Stimulated activated CD8-positive, alpha-beta memory T cell treated with anti-CD3 and anti-CD28 coated beads, Interleukin-12 subunit alpha, Interleukin-12 subunit beta, amount 100 ng/mL, for 24 hours (primary cell): ENCODE results near the gene LAMB4.
"Not testable (repeated sequence)": the region's sequence is repeated elsewhere in the genome, so short reads cannot be mapped to it uniquely, and the experiment has no call there.

Experiments used
- DNase-seq: peaks from one replicate; pipeline ENCODE4 v3.0.0-alpha.2; 2020; ENCODE audit errors: extremely low read depth

The LAMB4 gene

DNA sequence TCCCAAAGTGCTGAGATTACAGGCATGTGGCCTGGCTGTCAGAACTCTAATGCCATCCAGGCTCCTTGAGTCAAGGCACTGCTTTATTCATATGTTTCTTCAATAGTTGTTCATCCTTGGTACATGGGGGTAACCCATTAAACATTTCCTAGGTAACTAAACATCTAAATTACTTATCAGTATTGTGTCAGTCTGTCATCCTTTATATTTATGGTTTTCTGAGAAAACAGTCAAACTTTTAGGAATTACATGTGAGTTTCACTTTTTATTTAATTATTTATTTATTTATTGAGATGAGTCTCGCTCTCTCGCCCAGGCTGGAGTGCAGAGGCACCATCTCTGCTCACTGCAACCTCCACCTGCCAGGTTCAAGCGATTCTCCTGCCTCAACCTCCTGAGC is 81.7 kb downstream of the LAMB4 start:
- DNase-seq, result no peak

DNA sequence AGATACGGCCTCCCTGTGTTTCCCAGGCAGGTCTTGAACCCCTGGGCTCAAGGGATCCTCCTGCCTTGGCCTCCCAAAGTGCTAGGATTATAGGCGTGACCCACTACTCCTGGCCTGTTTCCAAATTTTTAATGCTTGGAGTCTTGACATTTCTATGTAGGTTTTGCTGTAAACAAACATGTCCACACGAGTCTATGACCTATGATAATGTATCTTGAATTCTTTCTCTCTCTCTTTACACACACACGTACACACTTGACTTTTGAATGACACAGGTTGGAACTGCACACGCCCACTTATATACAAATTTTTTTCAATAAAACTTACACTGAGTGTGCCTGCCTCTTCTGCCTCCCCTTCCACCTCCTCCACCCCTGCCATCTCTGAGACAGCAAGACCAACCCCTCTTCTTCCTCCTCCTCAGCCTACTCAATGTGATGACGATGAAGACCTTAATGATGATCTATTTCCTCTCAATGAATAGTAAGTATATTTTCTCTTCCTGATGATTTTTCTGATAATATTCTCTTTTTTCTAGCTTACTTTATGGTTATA is 83.1 kb downstream of the LAMB4 start:
- no peak for DNase-seq

- DNase-seq, result no peak
Measured at GRCh38 chr7:108045669-108046068, 84.5 kb downstream of the LAMB4 start.

- DNase-seq, result no peak
Measured at GRCh38 chr7:108045154-108045553, 85.0 kb downstream of the LAMB4 start.

DNA sequence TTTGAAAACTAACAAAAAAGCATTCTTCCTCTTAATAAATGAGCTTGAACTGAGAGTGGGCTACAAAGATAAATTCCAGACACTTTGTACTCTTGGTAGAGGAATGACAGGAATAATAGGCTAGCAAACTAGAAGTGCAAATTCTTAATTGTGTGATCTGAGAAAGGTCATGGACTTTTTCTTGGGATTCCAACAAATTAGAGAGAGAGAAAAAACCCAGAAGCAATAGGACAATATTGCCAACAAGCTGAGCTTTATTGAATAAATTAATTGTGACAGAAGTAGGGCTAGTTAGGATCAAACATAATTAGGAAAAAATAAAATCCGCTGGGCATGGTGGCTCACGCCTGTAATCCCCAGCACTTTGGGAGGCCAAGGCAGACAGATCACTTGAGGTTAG is 85.8 kb downstream of the LAMB4 start:
- no peak for DNase-seq

DNA sequence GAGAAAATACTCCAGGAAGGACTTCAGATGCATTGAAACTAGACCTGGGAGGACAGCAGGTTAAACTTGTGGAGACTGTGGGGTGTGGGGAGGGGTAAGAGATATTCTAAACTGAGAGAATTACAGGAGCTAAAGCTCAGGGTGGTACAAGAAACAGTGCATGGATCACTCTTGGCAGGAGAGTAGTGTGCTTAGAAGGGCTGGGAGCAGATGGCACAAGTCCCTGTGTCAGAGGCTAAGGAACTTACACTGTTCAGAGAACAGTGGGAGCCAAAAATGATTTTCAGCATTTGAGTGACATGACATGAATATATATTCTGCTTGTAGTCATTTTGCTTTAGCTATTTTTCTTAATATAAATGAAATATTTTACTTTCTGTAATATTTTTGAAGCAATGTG is 91.2 kb downstream of the LAMB4 start:
- DNase-seq, result no peak

GRCh38 chr7:108037741-108038140 is 92.4 kb downstream of the LAMB4 start:
- no peak for DNase-seq

DNA sequence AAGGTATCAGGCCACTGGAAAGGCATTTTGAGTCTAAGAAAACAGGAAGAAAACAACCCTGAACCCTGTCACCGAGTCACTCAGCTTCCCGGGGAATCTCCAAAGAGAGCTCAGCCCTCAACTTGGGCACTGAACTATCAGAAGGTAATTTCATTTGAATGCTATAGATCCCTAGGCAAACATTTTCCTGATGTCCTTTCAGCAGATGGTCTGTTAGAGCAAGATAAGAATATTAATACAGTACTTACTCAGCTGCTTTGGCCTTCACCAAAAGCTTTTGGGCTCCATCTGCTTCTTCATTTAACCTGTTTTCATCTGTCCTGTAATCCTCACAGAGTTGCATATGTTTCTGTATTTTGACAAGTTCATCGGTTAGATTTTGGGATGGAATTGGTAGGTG is 93.0 kb downstream of the LAMB4 start:
- no peak for DNase-seq

GRCh38 chr7:108034586-108034985 is 95.6 kb downstream of the LAMB4 start:
- DNase-seq, result no peak

DNA sequence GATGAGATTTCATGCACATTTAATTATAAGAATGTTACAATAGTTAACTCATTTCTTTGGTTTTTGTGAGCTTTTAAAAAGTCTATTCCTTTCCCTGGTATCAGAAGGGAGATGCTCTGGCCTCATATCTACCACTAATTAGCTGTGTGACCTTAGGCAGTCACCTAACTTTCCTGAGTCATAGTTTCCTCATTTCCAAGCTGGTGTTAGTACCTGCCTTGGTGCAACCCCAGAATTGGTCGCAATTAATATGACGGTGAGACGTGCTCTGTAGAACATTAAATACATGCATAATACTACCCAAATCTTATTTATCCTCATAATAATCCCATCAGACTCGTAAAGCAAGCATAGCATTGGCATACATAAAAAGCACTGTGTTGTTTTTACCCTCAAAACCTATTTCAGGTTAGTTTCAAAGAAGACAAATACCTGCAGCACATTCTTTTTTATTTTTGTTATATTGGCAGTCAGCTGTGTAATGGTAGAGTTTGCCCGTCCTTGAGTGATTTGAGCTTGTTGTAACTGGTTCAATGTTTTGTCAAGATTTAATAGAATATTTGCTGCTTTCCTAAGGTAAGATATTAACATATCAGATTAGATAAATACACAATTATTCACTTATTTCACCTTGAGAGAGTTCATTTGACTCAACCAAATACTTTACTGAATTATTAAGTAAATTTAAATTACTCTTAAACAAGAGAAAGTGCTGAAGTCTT is 96.2 kb downstream of the LAMB4 start:
- DNase-seq, result no peak

GRCh38 chr7:108033309-108033708 is 96.9 kb downstream of the LAMB4 start:
- not testable (repeated sequence) for DNase-seq

DNA sequence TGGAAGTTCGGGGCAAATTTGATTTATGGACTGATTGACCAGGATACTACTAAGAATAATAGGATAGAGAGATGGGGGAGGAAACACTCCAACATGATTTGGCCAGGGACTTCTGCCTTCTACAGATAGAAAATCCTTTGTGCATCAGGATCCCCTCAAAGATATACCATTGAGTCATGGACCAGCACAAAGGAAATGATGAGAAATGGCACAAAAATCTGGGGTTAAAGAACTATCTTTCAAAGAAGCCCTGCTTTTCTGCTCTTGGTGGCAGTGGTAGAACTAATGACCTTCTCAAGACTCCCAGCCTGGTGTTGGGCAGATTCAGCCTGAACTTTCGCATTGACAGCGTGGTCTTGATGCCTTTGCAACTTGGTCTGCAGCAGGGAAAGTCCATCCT is 99.6 kb downstream of the LAMB4 start:
- no peak for DNase-seq

GRCh38 chr7:108029034-108029433 is 101.1 kb downstream of the LAMB4 start:
- DNase-seq, result no peak

DNA sequence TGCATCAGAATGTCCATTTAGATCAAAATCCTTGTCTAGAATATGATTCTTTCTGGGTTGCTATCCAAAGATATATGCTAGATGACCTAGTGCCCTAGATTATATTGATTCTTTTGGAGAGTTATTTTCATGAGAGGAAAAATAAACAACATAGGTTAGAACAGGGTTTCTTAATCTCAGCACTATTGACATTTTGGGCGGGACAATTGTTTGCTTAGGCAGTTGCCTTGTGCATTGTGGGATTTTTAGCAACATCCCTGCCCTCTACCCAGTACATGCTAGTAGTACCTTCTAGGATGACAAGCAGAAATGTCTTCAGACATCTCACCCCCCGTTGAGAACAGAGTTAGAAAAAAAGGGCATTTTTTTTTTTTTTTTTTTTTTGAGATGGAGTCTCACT is 102.0 kb downstream of the LAMB4 start:
- DNase-seq, result no peak

DNA sequence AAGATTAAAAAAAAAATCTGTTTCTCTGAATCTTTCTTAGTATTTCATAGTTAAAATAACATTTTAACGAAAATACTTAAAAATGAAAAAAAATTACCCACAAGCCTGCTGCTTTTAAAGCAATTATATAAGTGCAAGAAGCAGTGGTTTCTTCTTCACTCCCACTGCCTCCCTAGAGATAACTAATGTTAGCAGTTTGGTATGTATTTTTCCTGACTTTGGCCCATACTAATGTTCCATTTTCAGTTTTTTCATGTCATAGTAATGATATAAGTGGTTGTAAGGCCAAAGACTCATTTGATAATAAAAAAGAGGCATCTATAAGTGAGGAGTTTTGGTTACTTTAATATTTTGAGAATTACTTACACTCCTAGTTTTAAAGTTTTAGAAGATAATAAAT is 102.9 kb downstream of the LAMB4 start:
- DNase-seq, result no peak

DNA sequence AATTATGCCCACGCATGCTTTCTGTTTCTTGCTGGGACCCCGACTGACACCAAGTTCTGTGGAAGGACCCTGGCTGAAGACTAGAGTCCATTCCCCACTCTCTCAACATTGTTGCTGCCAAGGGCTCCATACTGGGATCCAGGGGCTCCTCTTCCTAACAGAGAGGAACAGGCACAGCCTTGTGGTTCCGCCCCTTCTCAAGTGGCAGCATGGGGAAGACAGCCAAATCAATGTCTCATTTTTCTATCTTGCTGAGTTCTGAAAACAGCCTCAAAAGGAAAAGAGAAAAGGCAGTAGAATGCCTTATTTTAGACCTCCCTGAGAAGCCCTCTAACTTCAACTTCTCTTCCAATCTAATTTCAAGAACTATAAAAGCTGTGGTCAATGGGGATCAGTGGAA is 103.5 kb downstream of the LAMB4 start:
- no peak for DNase-seq

DNA sequence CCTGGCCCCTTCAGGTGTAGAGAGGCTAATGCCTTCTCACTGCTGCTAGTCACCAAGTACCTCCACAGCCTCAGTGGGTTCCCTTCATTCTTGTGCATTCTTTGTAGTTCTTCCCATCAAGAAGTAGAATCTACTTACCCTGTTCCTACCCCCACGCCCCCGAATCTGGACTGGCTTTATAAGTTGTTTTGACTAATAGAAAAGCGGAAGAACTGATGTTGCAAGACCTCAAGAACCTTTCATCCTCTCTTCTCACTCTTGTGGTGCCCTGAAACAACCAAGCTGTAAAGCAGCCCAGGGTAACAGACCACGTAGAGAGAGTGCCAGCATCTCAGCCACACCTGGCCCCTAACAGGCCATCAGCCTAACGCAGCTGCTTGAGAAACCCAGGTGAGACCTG is 104.0 kb downstream of the LAMB4 start:
- no peak for DNase-seq

GRCh38 chr7:108024538-108024937 is 105.6 kb downstream of the LAMB4 start:
- no peak for DNase-seq

DNA sequence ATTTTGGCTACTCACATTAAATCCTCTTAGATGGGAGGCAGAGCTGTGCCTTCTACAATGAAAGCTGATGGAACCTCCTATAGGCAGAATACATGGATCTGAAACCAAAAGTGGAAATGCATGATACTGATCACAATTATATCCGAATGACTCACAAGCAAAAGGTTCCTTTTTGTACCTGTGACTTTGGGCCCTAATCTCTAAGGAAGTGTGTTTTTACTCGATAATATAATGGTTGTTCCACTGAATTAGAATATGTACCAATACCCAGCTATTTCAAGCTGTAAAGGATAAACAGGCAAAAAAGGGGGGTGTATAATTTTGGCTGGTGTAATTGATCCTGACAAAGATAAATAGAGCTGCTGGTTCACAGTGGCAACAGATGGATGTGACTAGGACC is 109.6 kb downstream of the LAMB4 start:
- no peak for DNase-seq

GRCh38 chr7:108018668-108019067 is 111.5 kb downstream of the LAMB4 start:
- DNase-seq, result no peak

- no peak for DNase-seq
Measured at GRCh38 chr7:108017776-108018151, 112.4 kb downstream of the LAMB4 start.

- DNase-seq, result no peak
Measured at GRCh38 chr7:108016841-108017775, 113.1 kb downstream of the LAMB4 start.

DNA sequence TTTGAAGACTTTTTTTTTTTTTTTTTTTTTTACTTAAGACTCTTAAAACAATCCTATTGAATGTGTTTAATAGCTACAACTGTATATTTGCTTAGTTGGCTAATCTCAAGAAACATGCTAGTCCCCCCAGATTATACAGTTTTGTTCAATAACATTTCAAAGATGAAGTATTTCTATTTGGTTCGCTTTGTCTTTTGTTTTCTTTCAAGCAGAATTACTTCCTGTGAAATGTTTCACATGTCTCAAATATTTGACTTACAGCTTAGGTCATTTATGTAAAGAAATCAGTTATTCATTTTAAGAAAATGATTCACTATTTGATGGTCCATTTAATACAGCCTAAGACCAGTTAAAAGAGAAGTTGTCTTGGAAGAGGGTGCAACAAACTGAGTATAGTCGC is 114.4 kb downstream of the LAMB4 start:
- no peak for DNase-seq
